Activated CD4-positive, alpha-beta T cell treated with anti-CD3 and anti-CD28 coated beads, Interleukin-2, amount 50 U/mL, for 4 hours (primary cell): ENCODE measurements around the gene DENND2A.

Experiments used
- DNase-seq, 2 experiments: peaks; one replicate each; pipeline ENCODE4 v3.0.0-alpha.2; 2020

Gene DENND2A

GRCh38 chr7:140495514-140496097 lies 145.0 kb downstream of the DENND2A start:
- no peak for DNase-seq

GRCh38 chr7:140494867-140495266 lies 145.7 kb downstream of the DENND2A start:
- DNase-seq: no peak

- no peak for DNase-seq
Measured at GRCh38 chr7:140489026-140489359, 151.6 kb downstream of the DENND2A start.

- DNase-seq: no peak
Measured at GRCh38 chr7:140485500-140486265, 154.9 kb downstream of the DENND2A start.

- DNase-seq: no peak
Measured at GRCh38 chr7:140484951-140485499, 155.6 kb downstream of the DENND2A start.

GRCh38 chr7:140484479-140484878 lies 156.1 kb downstream of the DENND2A start:
- DNase-seq: no peak

- DNase-seq: no peak
Measured at GRCh38 chr7:140479739-140480084, 160.9 kb downstream of the DENND2A start.

GRCh38 chr7:140479062-140479738 lies 161.4 kb downstream of the DENND2A start, which contains the start of gene MKRN1:
TSS of gene MKRN1 (minus strand) at chr7:140479505. CDS start at chr7:140479344, 161 bp downstream.
- peak; percentile 91 to 92 for DNase-seq

- DNase-seq: peak; percentile 25 to 26
Measured at GRCh38 chr7:140478246-140479061, 162.2 kb downstream of the DENND2A start.

GRCh38 chr7:140476698-140477261 lies 163.8 kb downstream of the DENND2A start:
- no peak for DNase-seq

- peak; percentile 41 to 42 for DNase-seq
Measured at GRCh38 chr7:140475747-140476333, 164.8 kb downstream of the DENND2A start.
